Ovary (tissue), 3 donors: ENCODE measurements around the gene MN1.

Source experiments
- POLR2A ChIP-seq: fragments of 450-650 bp; IDR thresholded peaks from one replicate; pipeline ENCODE4 v1.6.1; 2017; ENCODE audit warnings: antibody characterized with exemption, mild to moderate bottlenecking, moderate library complexity
- TF ChIP-seq, protein P1 (sequence below), 3 donors: fragments of 450-650 bp in 2 of 3; fragments of 200-600 bp in 1 of 3; IDR thresholded peaks; one replicate each; pipeline versions ENCODE4 v1.5.1 to v1.8.0; 2016 to 2022; ENCODE audit warnings: antibody characterized with exemption in 3 of 3, mild to moderate bottlenecking in 1 of 3
- donor health status: DM: no; HTN: no; CAD: no.

DNA sequence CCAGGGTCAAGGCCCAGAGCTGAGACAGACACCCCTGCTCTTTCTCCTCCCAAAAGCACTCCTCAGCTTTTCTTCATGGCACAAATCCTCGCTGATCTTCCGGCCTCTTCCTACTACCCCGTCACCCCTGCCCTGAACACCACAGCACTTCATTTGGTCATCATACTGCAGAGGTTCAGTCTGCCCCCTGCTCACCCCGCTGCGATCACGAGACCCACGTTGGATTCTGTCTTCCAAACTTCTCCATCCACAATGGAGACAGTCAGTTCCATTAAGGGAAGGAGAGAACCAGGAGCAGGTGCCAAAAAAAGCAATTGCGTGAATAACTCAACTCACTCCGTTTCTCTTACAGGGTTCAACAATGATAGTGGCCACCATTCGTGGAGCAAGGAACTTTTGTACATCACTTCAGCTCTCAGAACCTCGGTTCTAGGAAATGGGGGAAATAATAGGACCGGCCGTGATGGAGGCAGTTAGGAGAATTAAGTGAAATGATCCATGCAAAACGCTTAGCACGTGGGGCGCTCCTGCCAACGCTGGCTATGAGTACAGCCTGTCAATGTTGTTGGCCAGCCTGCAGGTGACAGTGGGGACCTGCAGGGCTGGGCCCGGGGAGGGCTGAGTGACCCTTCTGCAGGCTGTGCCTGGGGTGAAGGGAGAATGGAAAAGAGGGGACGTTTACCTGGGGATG is 45.9 kb downstream of the MN1 start:
- TF ChIP-seq, protein P1, sequence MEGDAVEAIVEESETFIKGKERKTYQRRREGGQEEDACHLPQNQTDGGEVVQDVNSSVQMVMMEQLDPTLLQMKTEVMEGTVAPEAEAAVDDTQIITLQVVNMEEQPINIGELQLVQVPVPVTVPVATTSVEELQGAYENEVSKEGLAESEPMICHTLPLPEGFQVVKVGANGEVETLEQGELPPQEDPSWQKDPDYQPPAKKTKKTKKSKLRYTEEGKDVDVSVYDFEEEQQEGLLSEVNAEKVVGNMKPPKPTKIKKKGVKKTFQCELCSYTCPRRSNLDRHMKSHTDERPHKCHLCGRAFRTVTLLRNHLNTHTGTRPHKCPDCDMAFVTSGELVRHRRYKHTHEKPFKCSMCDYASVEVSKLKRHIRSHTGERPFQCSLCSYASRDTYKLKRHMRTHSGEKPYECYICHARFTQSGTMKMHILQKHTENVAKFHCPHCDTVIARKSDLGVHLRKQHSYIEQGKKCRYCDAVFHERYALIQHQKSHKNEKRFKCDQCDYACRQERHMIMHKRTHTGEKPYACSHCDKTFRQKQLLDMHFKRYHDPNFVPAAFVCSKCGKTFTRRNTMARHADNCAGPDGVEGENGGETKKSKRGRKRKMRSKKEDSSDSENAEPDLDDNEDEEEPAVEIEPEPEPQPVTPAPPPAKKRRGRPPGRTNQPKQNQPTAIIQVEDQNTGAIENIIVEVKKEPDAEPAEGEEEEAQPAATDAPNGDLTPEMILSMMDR (IDR thresholded peaks at IDR 0.05), result no peak
- TF ChIP-seq POLR2A, result no peak
